ENCODE measurements around the gene OFD1.

OFD1 gene

DNA sequence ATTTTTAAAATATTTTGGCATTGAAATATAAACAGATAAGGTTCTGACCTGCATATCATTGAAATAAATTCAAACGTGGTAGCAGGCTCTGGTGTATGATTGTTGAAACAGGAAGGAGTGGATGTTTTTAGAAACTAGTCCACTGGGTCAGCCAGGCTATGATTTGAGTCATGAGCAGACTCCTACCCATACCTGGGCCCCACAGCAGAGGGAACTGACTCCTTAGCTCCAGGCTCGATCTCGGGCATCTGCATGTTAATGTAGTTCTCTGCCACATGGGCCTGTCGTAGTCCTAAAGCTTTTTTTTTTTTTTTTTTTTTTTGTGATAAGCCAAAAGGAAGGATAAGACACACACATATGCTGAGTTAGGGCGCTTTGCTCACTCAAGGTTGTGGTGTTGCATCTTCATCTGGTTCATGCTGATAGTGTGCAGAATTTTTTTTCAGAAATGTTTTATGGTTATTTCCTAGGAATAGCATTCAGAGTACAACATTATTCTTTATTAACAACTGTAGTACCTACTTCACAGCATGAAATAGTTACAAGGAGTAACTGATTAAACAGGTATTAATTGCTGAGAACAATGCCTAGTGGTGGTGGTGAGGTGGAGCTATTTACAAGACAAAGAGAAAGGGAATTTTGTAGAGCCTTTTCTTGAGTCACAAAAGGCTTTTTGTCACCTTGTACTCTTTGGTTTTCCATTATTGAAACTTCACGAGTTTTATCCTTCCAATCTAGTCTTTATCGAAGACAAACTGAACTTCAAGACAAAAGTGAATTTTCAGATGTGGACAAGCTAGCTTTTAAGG lies 27.3 kb downstream of the OFD1 start:
- no peak overlapping the region for H3K4me3 ChIP-seq (replicated peaks; ENCODE audit: low read depth, low read length)
- TF ChIP-seq, protein P1, sequence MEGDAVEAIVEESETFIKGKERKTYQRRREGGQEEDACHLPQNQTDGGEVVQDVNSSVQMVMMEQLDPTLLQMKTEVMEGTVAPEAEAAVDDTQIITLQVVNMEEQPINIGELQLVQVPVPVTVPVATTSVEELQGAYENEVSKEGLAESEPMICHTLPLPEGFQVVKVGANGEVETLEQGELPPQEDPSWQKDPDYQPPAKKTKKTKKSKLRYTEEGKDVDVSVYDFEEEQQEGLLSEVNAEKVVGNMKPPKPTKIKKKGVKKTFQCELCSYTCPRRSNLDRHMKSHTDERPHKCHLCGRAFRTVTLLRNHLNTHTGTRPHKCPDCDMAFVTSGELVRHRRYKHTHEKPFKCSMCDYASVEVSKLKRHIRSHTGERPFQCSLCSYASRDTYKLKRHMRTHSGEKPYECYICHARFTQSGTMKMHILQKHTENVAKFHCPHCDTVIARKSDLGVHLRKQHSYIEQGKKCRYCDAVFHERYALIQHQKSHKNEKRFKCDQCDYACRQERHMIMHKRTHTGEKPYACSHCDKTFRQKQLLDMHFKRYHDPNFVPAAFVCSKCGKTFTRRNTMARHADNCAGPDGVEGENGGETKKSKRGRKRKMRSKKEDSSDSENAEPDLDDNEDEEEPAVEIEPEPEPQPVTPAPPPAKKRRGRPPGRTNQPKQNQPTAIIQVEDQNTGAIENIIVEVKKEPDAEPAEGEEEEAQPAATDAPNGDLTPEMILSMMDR (IDR thresholded peaks at IDR 0.05; ENCODE audit: low read depth, low read length, missing control alignments), result no peak
- no peak for DNase-seq (ENCODE audit: extremely low read depth, low read depth)

DNA sequence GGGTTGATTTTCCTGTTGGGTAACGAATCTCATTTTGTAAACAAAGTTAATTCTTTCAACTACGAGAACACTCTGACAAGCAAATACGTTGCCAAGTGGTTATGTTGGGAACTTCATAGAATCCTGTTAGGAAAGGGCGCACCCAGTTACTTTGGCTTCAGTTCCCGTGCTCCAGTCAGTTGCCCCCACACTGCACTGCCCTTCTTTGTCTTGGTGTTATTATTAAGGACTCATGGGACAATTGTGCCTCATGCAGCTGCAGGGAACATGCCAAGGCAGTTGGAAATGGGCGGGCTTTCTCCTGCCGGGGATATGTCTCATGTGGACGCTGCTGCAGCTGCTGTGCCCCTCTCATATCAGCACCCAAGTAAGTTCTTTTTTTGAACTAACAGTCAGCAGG lies 28.9 kb downstream of the OFD1 start:
- DNase-seq (ENCODE audit: extremely low read depth, low read depth), result no peak
- no peak overlapping the region for H3K4me3 ChIP-seq (replicated peaks; ENCODE audit: low read depth, low read length)
- TF ChIP-seq, protein P1 (IDR thresholded peaks at IDR 0.05; ENCODE audit: low read depth, low read length, missing control alignments), result no peak

DNA sequence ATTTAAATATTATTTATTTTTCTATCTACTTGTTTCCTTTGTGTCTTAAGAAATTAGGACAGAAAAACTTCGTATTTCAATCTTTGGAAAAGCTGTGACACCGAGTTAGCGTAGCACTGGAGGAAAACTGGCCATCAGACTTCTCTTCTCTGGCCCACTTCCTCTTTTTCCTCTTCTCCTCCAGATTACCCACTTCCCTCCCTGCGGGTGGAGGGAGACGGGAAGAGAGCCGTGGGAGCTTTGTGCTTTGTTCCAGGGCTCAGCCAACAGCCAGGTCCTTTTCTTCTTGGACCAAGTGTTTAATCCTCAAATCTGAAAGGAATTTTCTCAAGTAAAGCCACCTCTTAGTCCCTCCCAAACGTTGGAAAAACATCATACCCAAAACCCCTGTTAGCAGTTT lies 29.7 kb downstream of the OFD1 start:
- no peak overlapping the region for H3K4me3 ChIP-seq (replicated peaks; ENCODE audit: low read depth, low read length)
- no peak for DNase-seq (ENCODE audit: extremely low read depth, low read depth)
- TF ChIP-seq, protein P1 (IDR thresholded peaks at IDR 0.05; ENCODE audit: low read depth, low read length, missing control alignments), result no peak

DNA sequence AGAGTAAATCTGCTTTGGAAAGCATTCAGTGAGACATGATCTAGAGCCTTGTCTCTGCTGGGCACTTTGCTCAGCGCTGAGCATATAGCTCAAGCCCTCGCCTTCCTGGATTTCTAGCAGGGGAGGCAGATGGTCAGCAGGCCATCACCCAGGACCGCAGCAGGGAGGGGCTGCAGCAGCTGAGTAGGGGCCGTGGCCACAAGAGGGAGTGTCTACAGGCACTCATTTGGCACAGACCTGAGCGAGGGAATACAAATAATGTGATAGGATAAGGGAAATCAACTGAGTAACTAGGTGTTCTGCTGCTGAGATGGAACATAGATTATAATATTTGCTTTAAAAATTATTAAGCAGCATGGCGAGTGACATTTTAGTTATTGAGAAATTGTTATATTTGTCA lies 30.2 kb downstream of the OFD1 start:
- no peak for DNase-seq (ENCODE audit: extremely low read depth, low read depth)
- H3K4me3 ChIP-seq (replicated peaks; ENCODE audit: low read depth, low read length), result no peak overlapping the region

DNA sequence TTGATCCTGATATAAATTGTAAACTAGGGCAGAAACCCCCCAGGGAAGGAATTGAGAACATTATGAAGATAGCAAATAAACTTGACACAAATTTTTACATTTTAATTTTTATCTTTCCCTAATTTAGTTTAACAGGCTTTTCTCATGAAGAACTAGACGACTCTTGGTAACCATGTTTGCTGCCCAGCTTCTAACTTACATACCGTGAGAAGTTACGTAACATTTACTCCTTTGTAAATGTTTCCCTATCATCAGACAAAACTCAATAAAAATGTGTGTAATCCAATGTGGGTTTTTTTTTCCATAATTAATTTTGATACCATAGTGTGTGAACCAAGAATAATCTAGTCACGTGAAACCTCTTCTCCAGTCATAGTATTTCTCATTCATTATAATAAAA lies 34.4 kb downstream of the OFD1 start:
- TF ChIP-seq, protein P1 (IDR thresholded peaks at IDR 0.05; ENCODE audit: low read depth, low read length, missing control alignments), result no peak
- DNase-seq (ENCODE audit: extremely low read depth, low read depth), result no peak
- no peak overlapping the region for H3K4me3 ChIP-seq (replicated peaks; ENCODE audit: low read depth, low read length)

More for the DNA sequence above, 30.2 kb downstream of the OFD1 start:
- TF ChIP-seq, protein P1 (IDR thresholded peaks at IDR 0.05; ENCODE audit: low read depth, low read length, missing control alignments), result peak; percentile 25

DNA sequence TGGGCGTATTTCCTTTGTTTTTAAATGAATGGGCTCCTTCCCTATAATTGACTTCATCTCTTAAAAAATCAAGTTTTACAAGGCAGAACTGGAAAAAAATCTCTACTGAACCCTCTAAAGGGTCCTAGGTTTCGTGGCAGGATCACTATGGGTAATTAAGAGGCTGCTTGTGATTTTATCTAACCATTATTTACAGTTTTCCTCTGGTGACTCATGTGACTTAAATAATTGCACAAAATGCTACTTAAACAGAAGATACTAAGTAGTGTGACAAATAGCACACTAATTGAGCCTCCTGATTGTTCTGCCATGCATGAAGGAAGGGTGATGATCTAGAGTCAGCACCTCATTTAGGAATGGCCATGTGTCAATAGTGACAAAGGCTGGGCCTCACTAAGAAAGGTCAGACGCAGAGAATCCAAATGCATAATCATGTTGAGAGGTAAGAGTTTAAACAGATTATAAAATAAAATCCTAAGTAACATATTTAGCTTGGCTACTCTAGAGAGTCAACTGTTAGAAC lies 35.5 kb downstream of the OFD1 start:
- H3K4me3 ChIP-seq (replicated peaks; ENCODE audit: low read depth, low read length), result no peak overlapping the region
- TF ChIP-seq, protein P1 (IDR thresholded peaks at IDR 0.05; ENCODE audit: low read depth, low read length, missing control alignments), result no peak
- DNase-seq (ENCODE audit: extremely low read depth, low read depth), result no peak

All from HFF-Myc (cell line).